GM12874 (cell line): ENCODE data around the gene PICALM.

ENCODE experiments used
- TF ChIP-seq, protein P1 (sequence below): IDR thresholded peaks from 2 replicates; pipeline ENCODE4 v1.5.1; 2011; ENCODE audit warnings: low read depth, mild to moderate bottlenecking, control low read depth, low read length, moderate library complexity; ENCODE audit not compliant: insufficient read depth

Gene PICALM

DNA sequence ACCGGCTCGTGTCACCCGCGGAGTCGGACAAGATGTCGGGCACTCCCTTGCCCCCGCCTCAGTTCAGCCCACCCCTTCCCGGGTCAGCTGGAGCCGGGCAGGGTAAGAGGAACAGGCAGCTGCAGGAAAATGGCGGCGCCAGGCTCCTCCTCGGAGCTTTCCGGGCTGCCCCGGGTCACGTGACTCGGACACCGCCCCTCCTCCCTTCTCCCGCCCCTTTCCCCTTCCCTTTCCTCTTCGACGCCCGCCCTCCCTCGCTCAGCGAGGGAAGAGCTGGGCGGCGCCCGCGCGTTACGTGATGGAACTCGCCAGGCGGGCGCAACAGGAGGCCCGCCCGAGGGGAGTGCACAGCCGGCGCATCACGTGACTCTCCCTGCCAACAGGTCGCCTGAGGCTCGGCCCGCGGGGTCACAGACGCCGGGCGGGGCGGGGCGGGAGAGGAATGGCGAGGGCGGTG lies at the start of gene PICALM:
Gene PICALM (minus strand): TSS at position 134 of the 457 bp plus-strand sequence. CDS start 304 bp downstream, outside the sequence.
- TF ChIP-seq, protein P1, sequence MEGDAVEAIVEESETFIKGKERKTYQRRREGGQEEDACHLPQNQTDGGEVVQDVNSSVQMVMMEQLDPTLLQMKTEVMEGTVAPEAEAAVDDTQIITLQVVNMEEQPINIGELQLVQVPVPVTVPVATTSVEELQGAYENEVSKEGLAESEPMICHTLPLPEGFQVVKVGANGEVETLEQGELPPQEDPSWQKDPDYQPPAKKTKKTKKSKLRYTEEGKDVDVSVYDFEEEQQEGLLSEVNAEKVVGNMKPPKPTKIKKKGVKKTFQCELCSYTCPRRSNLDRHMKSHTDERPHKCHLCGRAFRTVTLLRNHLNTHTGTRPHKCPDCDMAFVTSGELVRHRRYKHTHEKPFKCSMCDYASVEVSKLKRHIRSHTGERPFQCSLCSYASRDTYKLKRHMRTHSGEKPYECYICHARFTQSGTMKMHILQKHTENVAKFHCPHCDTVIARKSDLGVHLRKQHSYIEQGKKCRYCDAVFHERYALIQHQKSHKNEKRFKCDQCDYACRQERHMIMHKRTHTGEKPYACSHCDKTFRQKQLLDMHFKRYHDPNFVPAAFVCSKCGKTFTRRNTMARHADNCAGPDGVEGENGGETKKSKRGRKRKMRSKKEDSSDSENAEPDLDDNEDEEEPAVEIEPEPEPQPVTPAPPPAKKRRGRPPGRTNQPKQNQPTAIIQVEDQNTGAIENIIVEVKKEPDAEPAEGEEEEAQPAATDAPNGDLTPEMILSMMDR: no peak

GRCh38 chr11:86118253-86118652 lies 49.4 kb upstream of the PICALM start:
- TF ChIP-seq, protein P1: no peak

DNA sequence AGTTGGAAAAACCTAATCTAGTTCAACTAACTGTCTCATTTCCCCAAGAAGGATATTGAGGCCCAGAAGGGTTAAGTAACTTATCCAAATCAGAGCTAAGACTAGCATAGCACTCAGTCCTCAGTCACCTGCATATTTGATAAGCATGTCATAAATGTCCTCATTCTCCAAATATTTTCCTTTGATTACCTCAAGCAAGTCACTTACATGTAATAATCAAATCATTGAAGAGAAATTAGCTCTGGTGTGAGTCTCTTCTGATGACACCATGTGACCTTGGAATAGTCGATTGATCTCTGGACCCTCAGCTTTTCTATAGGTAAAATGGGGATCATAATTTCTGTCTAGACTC lies 48.8 kb upstream of the PICALM start:
- TF ChIP-seq, protein P1: no peak

DNA sequence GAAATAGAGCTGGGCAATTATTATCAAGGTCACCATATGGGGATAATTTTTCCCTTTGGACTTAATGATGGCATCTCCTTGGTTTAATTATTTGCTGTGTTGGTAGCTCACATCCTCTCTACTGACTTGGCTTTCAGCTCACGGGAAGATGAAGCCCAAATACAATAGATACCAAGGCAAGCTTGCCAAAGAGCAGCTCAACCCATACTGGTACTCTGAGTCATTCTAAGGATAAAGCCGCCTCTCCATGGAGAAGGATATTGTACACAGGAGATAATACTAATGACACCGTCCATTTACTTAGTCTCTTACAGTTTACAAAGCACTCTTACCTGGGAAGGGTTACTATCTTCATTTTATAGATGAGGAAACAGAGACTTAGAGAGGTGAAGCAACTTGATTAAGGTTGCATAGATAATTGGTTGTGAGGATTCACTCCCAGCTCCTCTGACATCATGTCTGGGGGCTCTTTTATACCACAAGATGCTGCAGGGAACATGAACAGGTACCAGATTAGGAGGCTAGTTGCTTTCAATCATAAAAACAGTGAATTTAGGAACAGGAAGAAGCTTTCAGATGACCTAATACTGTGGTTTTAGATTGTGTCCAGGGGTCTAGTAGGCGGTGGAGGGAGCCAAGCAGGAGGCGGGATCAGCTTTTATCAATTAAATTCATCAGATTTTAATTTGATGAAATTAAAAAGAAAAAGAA lies 48.3 kb upstream of the PICALM start:
- TF ChIP-seq, protein P1: no peak

DNA sequence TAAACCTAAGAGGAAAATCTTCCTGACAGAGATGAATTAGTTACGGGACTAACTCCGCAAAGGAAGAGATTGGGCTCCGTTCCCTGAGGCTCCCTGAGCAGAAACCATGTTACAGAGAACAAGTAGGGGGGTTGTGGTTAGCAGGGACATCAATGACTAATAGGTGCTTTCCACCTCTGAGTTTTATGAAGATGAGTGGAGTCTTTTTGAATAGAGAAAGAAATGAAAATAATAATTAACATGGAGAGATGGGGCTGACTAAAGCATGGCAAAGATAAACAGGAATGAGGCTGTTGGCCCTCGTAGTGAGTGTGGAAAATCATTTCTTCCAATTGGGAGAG lies 47.5 kb upstream of the PICALM start:
- TF ChIP-seq, protein P1: no peak

DNA sequence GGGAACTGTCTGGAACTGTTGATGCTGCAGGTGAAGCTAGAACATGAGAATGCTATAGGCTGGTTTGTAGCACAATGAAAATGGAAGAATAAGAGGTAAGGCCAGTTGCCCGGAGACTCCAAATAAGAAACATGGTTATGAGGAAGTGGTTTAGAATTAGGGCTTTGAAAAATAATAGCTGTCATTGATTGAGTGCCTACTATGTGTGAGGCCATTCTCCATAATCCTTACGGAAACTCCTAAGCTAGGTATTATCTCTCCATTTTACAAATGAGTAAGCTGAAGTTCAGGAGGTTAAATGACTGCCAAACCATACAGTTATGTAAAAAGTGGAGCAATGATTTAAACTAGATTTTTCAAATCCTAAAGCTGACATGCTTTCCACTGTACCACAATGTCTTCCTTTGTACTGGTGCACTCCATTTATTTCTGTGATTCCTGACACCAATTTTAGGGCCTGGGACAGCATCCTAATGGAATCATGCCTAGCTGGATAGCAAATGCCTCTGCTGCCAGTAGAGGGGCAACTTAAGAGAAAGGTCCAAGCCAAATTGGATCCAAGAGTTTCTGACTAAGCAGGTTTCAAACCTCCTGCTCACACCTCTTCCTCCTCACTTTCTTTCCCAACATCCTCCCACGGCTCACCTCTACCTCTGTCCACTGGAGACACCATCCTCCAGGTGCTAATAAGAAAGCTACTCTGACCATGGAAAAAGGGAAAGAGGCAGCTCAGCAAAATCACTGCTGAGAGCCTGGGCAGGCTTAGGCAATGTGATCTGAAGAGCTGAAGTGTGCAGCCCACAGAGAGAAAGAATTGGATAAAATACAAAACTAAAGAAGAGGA lies 46.9 kb upstream of the PICALM start:
- TF ChIP-seq, protein P1: no peak

GRCh38 chr11:86108890-86109638 lies 40.2 kb upstream of the PICALM start:
- TF ChIP-seq, protein P1: no peak
